SK-N-SH (cell line): ENCODE results near the gene TTC14. TPM values are rescaled to one million over a fixed set of nuclear protein-coding genes. Genes with fewer than 3 reads are reported as not detected.

ENCODE experiments used
- CTCF ChIA-PET: fragments of 300-600, 350-600 bp; formaldehyde crosslinking; extraction: SDS; loops from one replicate; lab custom pipeline; 2021; lab: Yijun Ruan, JAX
- POLR2A ChIA-PET: fragments of 350-600 bp; sonication (Branson Sonifier 250); formaldehyde crosslinking; extraction: SDS; loops from one replicate; lab custom pipeline; 2020; ENCODE audit warnings: antibody characterized with exemption, inconsistent platforms; lab: Yijun Ruan, JAX
- DNase-seq: peaks from one replicate; pipeline ENCODE4 v3.0.0; 2012
- H2AFZ ChIP-seq: fragments of 200-600 bp; sonication (generic); 2 replicates; pipeline ENCODE4 v1.8.1; 2016; ENCODE audit warnings: antibody characterized with exemption, mild to moderate bottlenecking, low read depth
- H3F3A ChIP-seq: fragments of 200-600 bp; sonication (generic); replicated peaks from 2 replicates; pipeline ENCODE3; 2016; ENCODE audit warnings: antibody characterized with exemption, mild to moderate bottlenecking; ENCODE audit not compliant: insufficient read depth
- H3K27ac ChIP-seq, 2 experiments: fragments of 200-500 bp in 1 of 2; fragments of 200-600 bp in 1 of 2; sonication (Bioruptor generic) in 1 of 2; sonication (generic), shearing (Covaris generic) in 1 of 2; 2 replicates each; pipeline versions ENCODE4 v1.5.1 to v1.6.1; 2014 to 2016; ENCODE audit warnings: low read depth in 2 of 2, inconsistent platforms in 1 of 2, low read length in 1 of 2, mild to moderate bottlenecking in 1 of 2, mixed read lengths in 1 of 2
- H3K27me3 ChIP-seq: fragments of 200-600 bp; sonication (generic), shearing (Covaris generic); 2 replicates; pipeline ENCODE4 v1.6.1; 2016; ENCODE audit warnings: mixed run types; ENCODE audit not compliant: insufficient read depth
- H3K36me3 ChIP-seq, 2 experiments: fragments of 200-500 bp in 1 of 2; fragments of 200-600 bp in 1 of 2; sonication (Bioruptor generic) in 1 of 2; sonication (generic) in 1 of 2; replicated peaks in 1 of 2; 2 replicates each; pipeline versions ENCODE3 to v1.5.1; 2014 to 2016; ENCODE audit warnings: low read length in 1 of 2, mild to moderate bottlenecking in 1 of 2; ENCODE audit not compliant: insufficient read depth in 2 of 2, control insufficient read depth in 1 of 2
- H3K4me1 ChIP-seq, 2 experiments: fragments of 200-500 bp in 1 of 2; fragments of 200-600 bp in 1 of 2; sonication (Bioruptor generic) in 1 of 2; sonication (generic), shearing (Covaris generic) in 1 of 2; 2 replicates each; pipeline versions ENCODE4 v1.5.1 to v1.6.1; 2014 to 2016; ENCODE audit warnings: low read depth in 1 of 2, low read length in 1 of 2, mixed run types in 1 of 2; ENCODE audit not compliant: insufficient read depth in 2 of 2, control insufficient read depth in 1 of 2
- H3K4me2 ChIP-seq: fragments of 200-600 bp; sonication (generic), shearing (Covaris generic); 2 replicates; pipeline ENCODE4 v1.6.1; 2017; ENCODE audit warnings: mixed run types
- H3K4me3 ChIP-seq, 2 experiments: fragments of 200-500 bp in 1 of 2; fragments of 200-600 bp in 1 of 2; sonication (Bioruptor generic) in 1 of 2; sonication (generic), shearing (Covaris generic) in 1 of 2; 2 replicates each; pipeline versions ENCODE4 v1.5.1 to v1.8.1; 2014 to 2016; ENCODE audit warnings: low read depth in 2 of 2, inconsistent platforms in 1 of 2, low read length in 1 of 2, mild to moderate bottlenecking in 1 of 2, mixed read lengths in 1 of 2, moderate library complexity in 1 of 2
- H3K79me2 ChIP-seq: fragments of 200-600 bp; sonication (generic); 2 replicates; pipeline ENCODE4 v1.8.1; 2017; ENCODE audit warnings: mild to moderate bottlenecking; ENCODE audit not compliant: insufficient read depth
- H3K9ac ChIP-seq: fragments of 200-600 bp; sonication (generic); 2 replicates; pipeline ENCODE4 v1.6.1; 2017; ENCODE audit warnings: mixed run types
- H3K9me2 ChIP-seq: fragments of 200-600 bp; sonication (generic); 2 replicates; pipeline ENCODE4 v1.6.1; 2017; ENCODE audit warnings: mixed run types
- H3K9me3 ChIP-seq: fragments of 200-600 bp; sonication (generic); 2 replicates; pipeline ENCODE4 v1.6.1; 2017; ENCODE audit warnings: mixed run types, mild to moderate bottlenecking, moderate library complexity
- H4K20me1 ChIP-seq: fragments of 200-600 bp; sonication (generic); 2 replicates; pipeline ENCODE4 v1.6.1; 2017; ENCODE audit warnings: mild to moderate bottlenecking, mixed run types; ENCODE audit not compliant: insufficient read depth
- CTCF ChIP-seq: fragments of 200-600 bp; sonication (generic); IDR thresholded peaks from 2 replicates; pipeline ENCODE4 v1.6.1; 2017; ENCODE audit warnings: antibody characterized with exemption, mild to moderate bottlenecking, moderate library complexity
- ELF1 ChIP-seq: IDR thresholded peaks from 2 replicates; pipeline ENCODE4 v1.4.0; 2012
- EP300 ChIP-seq, 2 experiments: IDR thresholded peaks; 2 replicates each; pipeline versions ENCODE4 v1.4.0 to v1.6.1; 2012; ENCODE audit warnings: borderline replicate concordance in 1 of 2, low read depth in 1 of 2, low read length in 1 of 2
- EZH2phosphoT487 ChIP-seq: fragments of 200-600 bp; sonication (generic); IDR thresholded peaks from 2 replicates; pipeline ENCODE4 v1.6.1; 2017; ENCODE audit warnings: low read depth, mixed run types, mild to moderate bottlenecking, antibody characterized with exemption, moderate library complexity, borderline replicate concordance
- FOSL2 ChIP-seq: IDR thresholded peaks from 2 replicates; pipeline ENCODE4 v1.4.0; 2012; ENCODE audit warnings: low read depth, mild to moderate bottlenecking, moderate library complexity, borderline replicate concordance
- FOXJ3 ChIP-seq: sonication (generic); formaldehyde crosslinking; IDR thresholded peaks from 2 replicates; pipeline ENCODE4 v1.5.1; 2020; ENCODE audit warnings: mild to moderate bottlenecking, missing genetic modification reagents
- FOXM1 ChIP-seq: IDR thresholded peaks from 2 replicates; pipeline ENCODE4 v1.4.0; 2012; ENCODE audit warnings: low read depth, mild to moderate bottlenecking
- GABPA ChIP-seq: IDR thresholded peaks from 2 replicates; pipeline ENCODE4 v1.4.0; 2012; ENCODE audit warnings: low read depth, mild to moderate bottlenecking
- IRF3 ChIP-seq: fragments of 150-350 bp; IDR thresholded peaks from 2 replicates; pipeline ENCODE4 v1.6.1; 2016; ENCODE audit warnings: mild to moderate bottlenecking, low read depth, low read length
- MAX ChIP-seq: IDR thresholded peaks from 2 replicates; pipeline ENCODE4 v1.4.0; 2012; ENCODE audit warnings: low read depth
- MEF2A ChIP-seq: IDR thresholded peaks from 2 replicates; pipeline ENCODE4 v1.4.0; 2012; ENCODE audit warnings: low read depth, borderline replicate concordance
- RCOR1 ChIP-seq: fragments of 150-350 bp; IDR thresholded peaks from 2 replicates; pipeline ENCODE4 v1.6.1; 2017; ENCODE audit warnings: antibody characterized with exemption, low read length
- REST ChIP-seq: IDR thresholded peaks from 2 replicates; pipeline ENCODE4 v1.6.1; 2012; ENCODE audit warnings: mild to moderate bottlenecking, low read depth, low read length, moderate library complexity
- RFX5 ChIP-seq: IDR thresholded peaks from 2 replicates; pipeline ENCODE4 v1.6.1; 2012; ENCODE audit warnings: mild to moderate bottlenecking, improper control_type of control experiment, low read length
- RXRA ChIP-seq: IDR thresholded peaks from 2 replicates; pipeline ENCODE4 v1.4.0; 2012; ENCODE audit warnings: low read depth, mild to moderate bottlenecking, borderline replicate concordance
- SMC3 ChIP-seq: IDR thresholded peaks from 2 replicates; pipeline ENCODE4 v1.6.1; 2012; ENCODE audit warnings: low read depth, low read length, improper control_type of control experiment
- TAF1 ChIP-seq: IDR thresholded peaks from 2 replicates; pipeline ENCODE4 v1.6.1; 2012; ENCODE audit warnings: low read depth, mild to moderate bottlenecking, low read length, moderate library complexity, borderline replicate concordance
- TEAD4 ChIP-seq: IDR thresholded peaks from 2 replicates; pipeline ENCODE4 v1.4.0; 2012; ENCODE audit warnings: mild to moderate bottlenecking, borderline replicate concordance; ENCODE audit not compliant: insufficient read depth
- USF1 ChIP-seq: IDR thresholded peaks from 2 replicates; pipeline ENCODE4 v1.4.0; 2012; ENCODE audit warnings: low read depth, borderline replicate concordance
- YY1 ChIP-seq: IDR thresholded peaks from 2 replicates; pipeline ENCODE4 v1.4.0; 2012; ENCODE audit warnings: low read depth, mild to moderate bottlenecking
- WGBS: methylation state at CpG from one replicate; pipeline ENCODE4 v1.1.6; 2017; ENCODE audit warnings: low lambda C conversion rate; 5-methylcytosine and 5-hydroxymethylcytosine counted together
- polyA plus RNA-seq, 3 experiments: library from polyadenylated mRNA; depleted of rRNA; stranded (reverse); fragments of >200 nt; gene quantifications; 2 replicates each; pipeline ENCODE4 v1.2.3, GENCODE V29; 2012

TTC14 gene
- 20.6 and 35.4 TPM in 2 replicates for polyA plus RNA-seq (2012; rRNA removed)
- 11.3 and 11.9 TPM in 2 replicates for polyA plus RNA-seq (2012; cell fraction: cytosol; rRNA removed)
- 109 and 198 TPM in 2 replicates for polyA plus RNA-seq (2012; cell fraction: nucleus; rRNA removed)

GRCh38 chr3:180601688-180602666 lies at the start of gene TTC14:
Gene TTC14, plus strand, starts transcription at chr3:180602163. Its CDS starts 99 bp downstream, at chr3:180602262.
- H2AFZ ChIP-seq: peak within 1 kb of the TSS; percentile 89
- peaks cover 34 to 35% of the 10 kb centered on the region in 2 experiments for H3K36me3 ChIP-seq
- H3K9me2 ChIP-seq: no peaks in the 10 kb centered on the region
- H3K9ac ChIP-seq: peak within 1 kb of the TSS; percentile 77
- H3K4me3 ChIP-seq: peak within 1 kb of the TSS; percentile 91 to 96
- 3% methylated on average over 39 of the region's 70 CpGs for WGBS
- CTCF ChIA-PET: interaction anchor here (1.0 to 2.8 kb wide), 5 partner anchors 14 to 834 kb away, joined by 3 to 9 read pairs (median 5); partner anchors contain the start of gene CCDC39
- peaks cover 4% of the 10 kb centered on the region for H3F3A ChIP-seq
- peaks cover 35% of the 10 kb centered on the region for H3K79me2 ChIP-seq
- H3K9me3 ChIP-seq: no peaks in the 10 kb centered on the region
- H3K27me3 ChIP-seq: no peaks in the 10 kb centered on the region
- POLR2A ChIA-PET: interaction anchor here (0.8 to 2.1 kb wide), 5 partner anchors 9 to 837 kb away, joined by 3 to 6 read pairs (median 4); no protein-coding TSS in a partner anchor
- peak; percentile 93 for DNase-seq
- peaks cover 6 to 12% of the 10 kb centered on the region in 2 experiments; a peak in 2 of 4 replicates for H3K4me1 ChIP-seq
- H3K4me2 ChIP-seq: peak within 1 kb of the TSS; percentile 71
- H3K27ac ChIP-seq: peak within 1 kb of the TSS; percentile 83 to 92
- no peaks in the 10 kb centered on the region; the same call in 1 of the 2 replicates for H4K20me1 ChIP-seq
- no peak for TF ChIP-seq EP300 (IDR thresholded peaks at IDR 0.05; ENCODE audit: borderline replicate concordance in 1 of 2, low read depth in 1 of 2, low read length in 1 of 2)
- TF ChIP-seq CTCF: peak; percentile 32; the same call in 1 of the 2 replicates
- no peak for TF ChIP-seq MEF2A
- peak; percentile 81 for TF ChIP-seq TAF1
- TF ChIP-seq RCOR1: no peak
- TF ChIP-seq ELF1: peak; percentile 99
- TF ChIP-seq FOXM1: no peak
- no peak for TF ChIP-seq IRF3
- no peak for TF ChIP-seq RFX5
- no peak for TF ChIP-seq USF1
- peak; percentile 99 for TF ChIP-seq GABPA
- no peak for TF ChIP-seq SMC3
- no peak for TF ChIP-seq REST
- TF ChIP-seq YY1: peak; percentile 22; the same call in 1 of the 2 replicates
- no peak for TF ChIP-seq TEAD4
- TF ChIP-seq FOXJ3: peak; percentile 23; the same call in 1 of the 2 replicates
- TF ChIP-seq FOSL2: no peak
- no peak for TF ChIP-seq RXRA
- no peak for TF ChIP-seq EZH2phosphoT487
- TF ChIP-seq MAX: peak; percentile 90
